ENCODE results near the gene ZNF425. TPM values are rescaled to one million over a fixed set of nuclear protein-coding genes. Genes with fewer than 3 reads are reported as not detected.
"Not testable (repeated sequence)": the region's sequence is repeated elsewhere in the genome, so short reads cannot be mapped to it uniquely, and the experiment has no call there.

Gene ZNF425
- 0.86 and 1.1 TPM in 2 replicates for total RNA-seq

GRCh38 chr7:149125863-149126661 lies at the start of gene ZNF425:
Gene ZNF425 (minus strand): TSS chr7:149126324. CDS start chr7:149126213, 111 bp downstream.
- intact Hi-C loops (cut with micrococcal nuclease), result loop anchor here (1.0 to 10.0 kb wide), 14 partner anchors 35 to 1931 kb away; partner anchors contain the start of genes ACTR3C, CDK5, LRRC61 and SLC4A2

- intact Hi-C loops (cut with micrococcal nuclease), result no loop called here
Observed at GRCh38 chr7:149175150-149175549, 49.0 kb upstream of the ZNF425 start.

GRCh38 chr7:149172534-149172920 lies 46.4 kb upstream of the ZNF425 start:
- intact Hi-C loops (cut with micrococcal nuclease), result no loop called here

- intact Hi-C loops (cut with micrococcal nuclease), result no loop called here
Observed at GRCh38 chr7:149171892-149172533, 45.9 kb upstream of the ZNF425 start.

GRCh38 chr7:149166630-149167352 lies 40.7 kb upstream of the ZNF425 start:
- intact Hi-C loops (cut with micrococcal nuclease), result no loop called here

- intact Hi-C loops (cut with micrococcal nuclease), result no loop called here
Observed at GRCh38 chr7:149166142-149166541, 40.0 kb upstream of the ZNF425 start.

GRCh38 chr7:149161241-149161848 lies 35.2 kb upstream of the ZNF425 start:
- intact Hi-C loops (cut with micrococcal nuclease), result no loop called here

GRCh38 chr7:149156898-149157297 lies 30.8 kb upstream of the ZNF425 start:
- intact Hi-C loops (cut with micrococcal nuclease), result no loop called here

- intact Hi-C loops (cut with micrococcal nuclease), result no loop called here
Observed at GRCh38 chr7:149154056-149154455, 27.9 kb upstream of the ZNF425 start.

- intact Hi-C loops (cut with micrococcal nuclease), result no loop called here
Observed at GRCh38 chr7:149153346-149153745, 27.2 kb upstream of the ZNF425 start.

- intact Hi-C loops (cut with micrococcal nuclease), result no loop called here
Observed at GRCh38 chr7:149150981-149151380, 24.9 kb upstream of the ZNF425 start.

- intact Hi-C loops (cut with micrococcal nuclease), result loop anchor here (1.0 to 5.0 kb wide), 14 partner anchors 21 to 476 kb away; partner anchors contain the start of genes CUL1, EZH2, PDIA4 and ZNF212
Observed at GRCh38 chr7:149147752-149148653, 21.9 kb upstream of the ZNF425 start.

GRCh38 chr7:149147072-149147751 lies 21.1 kb upstream of the ZNF425 start, which contains the start of gene ZNF398:
Gene ZNF398 (plus strand): TSS chr7:149147453. CDS start chr7:149147743, 290 bp downstream.
- intact Hi-C loops (cut with micrococcal nuclease), result loop anchor here (1.0 to 5.0 kb wide), 14 partner anchors 20 to 477 kb away; partner anchors contain the start of genes CUL1, EZH2, PDIA4 and ZNF212

- intact Hi-C loops (cut with micrococcal nuclease), result loop anchor here (5.0 kb wide), 2 partner anchors 263 to 448 kb away; partner anchors contain the start of genes CUL1 and EZH2
Observed at GRCh38 chr7:149145031-149145845, 19.1 kb upstream of the ZNF425 start.

- intact Hi-C loops (cut with micrococcal nuclease), result not testable (repeated sequence)
Observed at GRCh38 chr7:149144436-149144922, 18.4 kb upstream of the ZNF425 start.

GRCh38 chr7:149141893-149142292 lies 15.8 kb upstream of the ZNF425 start:
- intact Hi-C loops (cut with micrococcal nuclease), result no loop called here

- intact Hi-C loops (cut with micrococcal nuclease), result no loop called here
Observed at GRCh38 chr7:149140831-149141230, 14.7 kb upstream of the ZNF425 start.

GRCh38 chr7:149136118-149136517 lies 10.0 kb upstream of the ZNF425 start:
- intact Hi-C loops (cut with micrococcal nuclease), result no loop called here

Measured in T-helper 1 cell treated with Interleukin-12 subunit alpha and Interleukin-12 subunit beta and Interleukin-4 antibody, amounts not matched to agents 30 ng/mL and 1 ng/mL, for 36 hours (primary cell).